ENCODE data around the gene MFGE8. TPM values are rescaled to one million over a fixed set of nuclear protein-coding genes. Genes with fewer than 3 reads are reported as not detected.

MFGE8 gene
- total RNA-seq, 4 donors from 2014 or later = 496 to 734 (median 508) TPM

GRCh38 chr15:88894348-88894818 lies 18.8 kb downstream of the MFGE8 start:
- H3K27ac ChIP-seq = peak overlapping the region in 1 of 4 donors; percentile 69
- peaks cover 0 to 5% of the 10 kb centered on the region in 2 donors for H3K36me3 ChIP-seq
- peak; percentile 26 for ATAC-seq
- peaks cover 2 to 49% (median 27%) of the 10 kb centered on the region in 3 donors for H3K4me1 ChIP-seq
- H3K4me3 ChIP-seq = peak overlapping the region; percentile 25 to 52
- no CpG with 5 or more reads among the region's 23 CpGs for WGBS, 2 donors (ENCODE audit: low coverage in 1 of 2)
- no peaks in the 10 kb centered on the region for H3K9me3 ChIP-seq
- TF ChIP-seq EP300 (IDR thresholded peaks at IDR 0.05) = no peak
- peak in 3 of 4 experiments; percentile 52 to 76 (median 60) for TF ChIP-seq CTCF (IDR thresholded peaks at IDR 0.05)
- H3K27me3 ChIP-seq = peaks cover 41% of the 10 kb centered on the region

GRCh38 chr15:88891540-88892254 lies 21.5 kb downstream of the MFGE8 start:
- 82 to 95% methylated on average over 3 to 4 of the region's 7 CpGs for WGBS, 2 donors (ENCODE audit: low coverage in 1 of 2)
- Histone ChIP-seq H3K9me3 (no peaks in the 10 kb centered on the region), H3K36me3 (peaks cover 0 to 9% of the 10 kb centered on the region in 2 donors), H3K4me1 (peaks cover 0 to 29% (median 13%) of the 10 kb centered on the region in 3 donors), H3K27ac (no peak overlapping the region), H3K27me3 (peaks cover 41% of the 10 kb centered on the region), H3K4me3 (no peak overlapping the region)
- TF ChIP-seq POLR2AphosphoS5 (IDR thresholded peaks at IDR 0.05) (no peak), CTCF (IDR thresholded peaks at IDR 0.05) (no peak), EP300 (IDR thresholded peaks at IDR 0.05) (no peak), POLR2A (IDR thresholded peaks at IDR 0.05) (no peak)
- no peak for ATAC-seq

GRCh38 chr15:88890495-88890894 lies 22.7 kb downstream of the MFGE8 start:
- 90 to 100% methylated on average over 4 of the region's 4 CpGs for WGBS, 2 donors (ENCODE audit: low coverage in 1 of 2)
- H3K27ac ChIP-seq = no peak overlapping the region
- peaks cover 0 to 17% (median 9%) of the 10 kb centered on the region in 3 donors for H3K4me1 ChIP-seq
- H3K36me3 ChIP-seq = peaks cover 0 to 9% of the 10 kb centered on the region in 2 donors
- no peak overlapping the region for H3K4me3 ChIP-seq
- no peaks in the 10 kb centered on the region for H3K9me3 ChIP-seq
- no peak for TF ChIP-seq POLR2A (IDR thresholded peaks at IDR 0.05)
- TF ChIP-seq POLR2AphosphoS5 (IDR thresholded peaks at IDR 0.05) = no peak
- no peak for TF ChIP-seq CTCF (IDR thresholded peaks at IDR 0.05)
- no peak for TF ChIP-seq EP300 (IDR thresholded peaks at IDR 0.05)
- H3K27me3 ChIP-seq = peaks cover 40% of the 10 kb centered on the region
- no peak for ATAC-seq

- Histone ChIP-seq H3K36me3 (peaks cover 0 to 9% of the 10 kb centered on the region in 2 donors), H3K4me3 (no peak overlapping the region), H3K4me1 (no peaks in the 10 kb centered on the region), H3K27ac (no peak overlapping the region), H3K27me3 (peaks cover 22% of the 10 kb centered on the region), H3K9me3 (no peaks in the 10 kb centered on the region)
- TF ChIP-seq POLR2AphosphoS5 (IDR thresholded peaks at IDR 0.05) (no peak), EP300 (IDR thresholded peaks at IDR 0.05) (no peak)
- no peak for ATAC-seq
- no CpG with 5 or more reads among the region's 5 CpGs for WGBS, 2 donors (ENCODE audit: low coverage in 1 of 2)
These were observed 24.5 kb downstream of the MFGE8 start for GRCh38 chr15:88888719-88889118.

- Histone ChIP-seq H3K27me3 (peaks cover 7% of the 10 kb centered on the region), H3K27ac (no peak overlapping the region), H3K36me3 (peaks cover 0 to 9% of the 10 kb centered on the region in 2 donors), H3K4me3 (no peak overlapping the region), H3K9me3 (no peaks in the 10 kb centered on the region), H3K4me1 (no peaks in the 10 kb centered on the region)
- no peak for ATAC-seq
- TF ChIP-seq EP300 (IDR thresholded peaks at IDR 0.05) (no peak), POLR2AphosphoS5 (IDR thresholded peaks at IDR 0.05) (no peak), CTCF (IDR thresholded peaks at IDR 0.05) (no peak), POLR2A (IDR thresholded peaks at IDR 0.05) (no peak)
- 80 to 100% methylated on average over 3 to 5 of the region's 18 CpGs for WGBS, 2 donors (ENCODE audit: low coverage in 1 of 2)
These were observed 26.1 kb downstream of the MFGE8 start for GRCh38 chr15:88887068-88887580.
